NB4 (cell line): ENCODE results near the gene SLC48A1.

Experiments
- CTCF ChIP-seq: IDR thresholded peaks from one replicate; pipeline ENCODE4 v1.5.1; 2012; ENCODE audit warnings: low read depth, low read length
- MAX ChIP-seq: IDR thresholded peaks from 2 replicates; pipeline ENCODE4 v1.6.1; 2011; ENCODE audit warnings: low read depth, low read length
- MYC ChIP-seq: IDR thresholded peaks from 2 replicates; pipeline ENCODE4 v1.6.1; 2011; ENCODE audit warnings: low read depth, low read length
- POLR2A ChIP-seq: IDR thresholded peaks from 2 replicates; pipeline ENCODE4 v1.6.1; 2011; ENCODE audit warnings: mild to moderate bottlenecking; ENCODE audit not compliant: insufficient read length; ENCODE audit errors: extremely low read depth

- TF ChIP-seq CTCF (no peak), POLR2A (no peak), MAX (no peak), MYC (no peak)
Observed at GRCh38 chr12:47808050-47808449, 35.0 kb downstream of the SLC48A1 start.
